Activated CD4-positive, alpha-beta T cell treated with anti-CD3 and anti-CD28 coated beads for 24 hours (primary cell): Measurements from ENCODE around the gene KRTAP19-7.

Experiments used
- DNase-seq, 2 donors: peaks; one replicate each; pipeline ENCODE4 v3.0.0-alpha.2; 2020; ENCODE audit warnings: low read depth in 2 of 2

Gene KRTAP19-7, protein sequence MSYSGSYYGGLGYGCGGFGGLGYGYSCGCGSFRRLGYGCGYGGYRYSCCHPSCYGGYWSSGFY

DNA sequence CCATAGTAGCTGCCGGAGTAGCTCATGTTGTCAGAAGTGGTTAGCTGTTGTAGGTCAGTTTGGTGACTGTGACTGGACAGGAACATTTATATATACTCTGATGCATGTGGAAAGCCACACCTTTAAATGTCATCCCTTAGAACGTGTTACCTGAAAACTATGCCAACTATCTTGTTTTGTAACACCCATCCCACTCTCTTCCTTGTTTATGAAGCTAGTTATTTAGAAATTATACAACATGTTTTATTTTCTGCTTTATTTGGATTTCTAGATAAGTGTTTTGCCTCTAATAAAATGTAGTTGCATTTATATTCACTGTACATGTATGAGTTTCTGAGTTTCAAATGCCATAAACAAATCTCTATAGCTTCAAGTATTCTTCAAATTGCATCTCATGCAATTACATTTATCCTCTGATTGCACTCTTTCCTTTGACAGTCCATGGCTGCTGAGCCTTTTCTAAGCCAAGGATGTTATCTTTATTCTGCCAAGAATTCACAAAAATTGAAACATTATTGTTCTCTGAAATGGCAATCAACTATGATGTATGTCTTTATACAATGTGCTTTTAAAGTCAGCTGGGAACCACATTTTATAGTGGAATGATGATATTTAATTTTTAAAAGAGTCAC lies at the start of gene KRTAP19-7:
TSS of gene KRTAP19-7 (minus strand) at position 51 of the 632 bp plus-strand sequence. CDS start at position 26, 25 bp downstream.
- no peak for DNase-seq

- DNase-seq, result no peak
These were observed 44.9 kb upstream of the KRTAP19-7 start for GRCh38 chr21:30605968-30606367.

- no peak for DNase-seq
These were observed 39.7 kb upstream of the KRTAP19-7 start, which contains the start of gene KRTAP22-1 for GRCh38 chr21:30600787-30601186. KRTAP22-1 (plus strand) TSS chr21:30601087.

- no peak for DNase-seq
These were observed 37.7 kb upstream of the KRTAP19-7 start, which contains the start of gene KRTAP6-2 for GRCh38 chr21:30598802-30599201. KRTAP6-2 (minus strand) TSS chr21:30598902; CDS start chr21:30598874, 28 bp downstream.

GRCh38 chr21:30592140-30592539 lies 31.0 kb upstream of the KRTAP19-7 start, which contains the start of gene KRTAP6-3:
KRTAP6-3 (plus strand) TSS chr21:30592440; CDS start chr21:30592446, 6 bp downstream.
- no peak for DNase-seq

- DNase-seq, result no peak
These were observed 29.2 kb upstream of the KRTAP19-7 start, which contains the start of gene KRTAP22-2 for GRCh38 chr21:30590297-30590696. KRTAP22-2 (minus strand) TSS chr21:30590397.

GRCh38 chr21:30582870-30583269 lies 21.8 kb upstream of the KRTAP19-7 start:
- DNase-seq, result no peak

DNA sequence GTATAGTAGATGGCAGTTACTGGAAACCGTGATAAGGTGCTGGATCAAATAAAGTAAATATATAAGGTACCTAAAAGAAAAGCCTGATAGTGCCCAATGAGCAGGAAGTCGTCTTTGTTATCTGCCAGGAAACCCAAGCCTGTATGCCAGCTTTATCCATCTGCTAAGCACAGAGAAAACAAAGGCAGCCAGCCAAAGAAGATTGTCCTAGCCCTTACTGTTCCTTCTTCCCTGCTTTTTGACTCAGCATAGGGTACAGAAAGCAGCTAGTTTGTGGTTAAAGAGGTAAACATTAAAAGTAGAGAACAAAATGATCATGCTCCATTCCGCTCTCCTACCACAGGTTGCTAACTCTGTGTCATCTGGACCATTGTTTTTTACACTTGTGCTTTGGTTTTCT lies 19.0 kb upstream of the KRTAP19-7 start:
- DNase-seq, result no peak

DNA sequence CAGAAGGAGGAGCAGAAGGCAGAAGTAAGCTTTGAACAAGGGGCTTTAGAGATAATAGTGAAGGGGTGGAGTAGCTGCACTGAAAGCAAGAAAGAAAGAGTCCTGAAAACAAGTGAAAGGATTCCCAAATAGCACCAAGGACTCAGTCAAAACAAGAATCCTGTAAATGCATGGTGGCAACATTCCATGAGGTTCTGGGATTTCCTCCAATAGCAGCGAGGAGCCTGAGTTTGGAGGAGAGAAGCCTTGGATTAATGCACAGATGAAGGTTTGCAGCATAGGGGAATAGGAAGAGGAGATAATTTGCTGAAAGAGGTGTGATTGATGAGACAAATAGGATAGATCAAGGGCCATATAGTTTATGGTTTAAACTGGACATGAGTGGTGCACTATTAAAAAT lies 18.2 kb upstream of the KRTAP19-7 start:
- DNase-seq, result no peak

GRCh38 chr21:30577766-30578165 lies 16.7 kb upstream of the KRTAP19-7 start:
- no peak for DNase-seq

- DNase-seq, result no peak
These were observed 6.5 kb upstream of the KRTAP19-7 start for GRCh38 chr21:30567617-30568016.

- no peak for DNase-seq
These were observed 2.5 kb upstream of the KRTAP19-7 start for GRCh38 chr21:30563630-30564029.

- no peak for DNase-seq
These were observed 2.0 kb upstream of the KRTAP19-7 start for GRCh38 chr21:30563072-30563471.

GRCh38 chr21:30561957-30562356 lies 843 bp upstream of the KRTAP19-7 start:
- no peak for DNase-seq

DNA sequence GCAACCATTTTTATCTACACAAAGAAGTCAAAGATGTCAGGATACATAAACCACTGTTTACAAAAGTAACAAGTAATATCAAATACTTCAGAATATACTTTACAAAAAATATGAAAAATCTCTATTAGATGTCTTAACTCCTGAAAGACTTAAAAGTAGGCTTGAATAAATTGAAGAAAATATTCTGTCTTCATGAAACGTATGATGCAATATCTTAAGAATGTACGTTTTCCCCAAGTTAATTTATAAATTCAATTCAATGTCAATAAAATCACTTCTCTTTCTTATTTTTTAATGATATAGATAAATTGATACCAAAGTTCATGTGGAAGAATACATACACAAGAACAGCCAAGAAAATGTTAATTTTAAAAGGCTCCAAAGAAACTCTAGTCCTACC lies 6.0 kb downstream of the KRTAP19-7 start:
- no peak for DNase-seq

- no peak for DNase-seq
These were observed 8.3 kb downstream of the KRTAP19-7 start for GRCh38 chr21:30552782-30553181.

DNA sequence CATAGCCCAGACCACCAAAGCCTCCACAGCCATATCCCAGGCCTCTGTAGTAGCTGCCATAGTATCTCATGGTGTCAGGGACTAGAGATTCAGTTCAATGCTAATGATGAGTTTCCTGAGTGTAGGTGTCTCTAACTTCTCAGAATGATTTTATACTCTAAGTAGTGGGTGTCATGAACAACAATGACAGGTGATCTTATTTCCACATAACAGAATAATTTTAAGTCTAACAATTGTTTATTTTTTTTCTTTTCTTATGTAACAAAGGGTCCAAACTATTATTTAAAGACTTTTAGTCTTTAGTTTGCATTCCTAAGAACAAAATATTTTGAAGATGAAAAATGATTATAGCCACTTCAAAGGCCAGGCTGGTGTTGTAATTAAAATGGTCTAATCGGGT lies 19.4 kb downstream of the KRTAP19-7 start, which contains the start of gene KRTAP19-6:
TSS of gene KRTAP19-6 (minus strand) at position 101 of the 400 bp plus-strand sequence. CDS start at position 70, 31 bp downstream.
- no peak for DNase-seq

GRCh38 chr21:30518876-30519275 lies 42.2 kb downstream of the KRTAP19-7 start:
- no peak for DNase-seq

GRCh38 chr21:30515681-30516080 lies 45.4 kb downstream of the KRTAP19-7 start:
- no peak for DNase-seq
